ENCODE results near the gene MDM2.

- TF ChIP-seq POLR2A (IDR thresholded peaks at IDR 0.05), result no peak
- TF ChIP-seq, protein P1, sequence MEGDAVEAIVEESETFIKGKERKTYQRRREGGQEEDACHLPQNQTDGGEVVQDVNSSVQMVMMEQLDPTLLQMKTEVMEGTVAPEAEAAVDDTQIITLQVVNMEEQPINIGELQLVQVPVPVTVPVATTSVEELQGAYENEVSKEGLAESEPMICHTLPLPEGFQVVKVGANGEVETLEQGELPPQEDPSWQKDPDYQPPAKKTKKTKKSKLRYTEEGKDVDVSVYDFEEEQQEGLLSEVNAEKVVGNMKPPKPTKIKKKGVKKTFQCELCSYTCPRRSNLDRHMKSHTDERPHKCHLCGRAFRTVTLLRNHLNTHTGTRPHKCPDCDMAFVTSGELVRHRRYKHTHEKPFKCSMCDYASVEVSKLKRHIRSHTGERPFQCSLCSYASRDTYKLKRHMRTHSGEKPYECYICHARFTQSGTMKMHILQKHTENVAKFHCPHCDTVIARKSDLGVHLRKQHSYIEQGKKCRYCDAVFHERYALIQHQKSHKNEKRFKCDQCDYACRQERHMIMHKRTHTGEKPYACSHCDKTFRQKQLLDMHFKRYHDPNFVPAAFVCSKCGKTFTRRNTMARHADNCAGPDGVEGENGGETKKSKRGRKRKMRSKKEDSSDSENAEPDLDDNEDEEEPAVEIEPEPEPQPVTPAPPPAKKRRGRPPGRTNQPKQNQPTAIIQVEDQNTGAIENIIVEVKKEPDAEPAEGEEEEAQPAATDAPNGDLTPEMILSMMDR (IDR thresholded peaks at IDR 0.05), result no peak
Measured at GRCh38 chr12:68873316-68873715, 65.3 kb downstream of the MDM2 start.

Measured in esophagus squamous epithelium (tissue), 4 donors.